GM11168 (cell line): ENCODE results near the gene SCFD2.

ENCODE experiments used
- in situ Hi-C: fragments of 300-500 bp; cut with MboI; formaldehyde crosslinking; loops from one replicate; pipeline ENCODE4 v1.12.0; 2022; ENCODE audit warnings: low sequenced_read_pairs; ENCODE audit not compliant: unreplicated experiment

The SCFD2 gene

DNA sequence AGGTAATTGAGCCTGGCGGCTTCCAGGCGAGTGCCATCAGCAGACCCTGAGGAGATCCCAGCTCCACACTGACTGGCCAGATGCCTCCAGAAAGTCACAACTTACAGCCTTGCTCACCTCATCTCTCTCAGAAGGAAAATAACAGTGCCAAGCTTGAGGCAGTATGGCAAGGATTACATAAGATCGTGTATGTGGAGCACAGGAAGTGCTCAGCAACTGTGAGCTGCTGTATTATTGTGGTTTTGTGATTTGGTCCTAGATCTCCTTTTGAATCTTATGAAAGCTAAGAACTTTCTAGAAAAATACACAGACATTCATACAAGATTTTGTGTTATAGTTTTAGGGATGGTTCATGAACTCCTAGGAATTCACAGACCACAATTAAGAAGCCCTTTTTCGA lies 489.8 kb downstream of the SCFD2 start:
- in situ Hi-C loops = no loop called here

DNA sequence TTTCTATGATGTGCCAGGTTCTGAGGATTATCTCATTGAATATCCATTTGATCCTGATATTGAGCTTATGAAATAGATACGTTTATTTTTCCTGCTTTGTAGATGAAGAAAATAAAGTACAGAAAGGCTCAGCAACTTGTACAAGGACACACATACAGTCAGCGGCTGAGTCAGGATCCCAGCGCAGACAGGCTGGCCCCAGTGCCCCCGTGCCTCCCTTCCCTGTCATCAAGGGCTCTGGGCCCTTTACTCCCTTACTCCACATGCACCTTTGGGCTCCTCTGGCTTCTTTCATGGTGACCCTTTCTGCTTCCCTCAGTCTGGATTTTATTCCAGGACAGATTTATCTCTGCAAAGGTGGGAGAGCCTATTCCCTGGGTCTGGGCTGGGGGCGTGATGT lies 490.9 kb downstream of the SCFD2 start:
- in situ Hi-C loops = no loop called here

DNA sequence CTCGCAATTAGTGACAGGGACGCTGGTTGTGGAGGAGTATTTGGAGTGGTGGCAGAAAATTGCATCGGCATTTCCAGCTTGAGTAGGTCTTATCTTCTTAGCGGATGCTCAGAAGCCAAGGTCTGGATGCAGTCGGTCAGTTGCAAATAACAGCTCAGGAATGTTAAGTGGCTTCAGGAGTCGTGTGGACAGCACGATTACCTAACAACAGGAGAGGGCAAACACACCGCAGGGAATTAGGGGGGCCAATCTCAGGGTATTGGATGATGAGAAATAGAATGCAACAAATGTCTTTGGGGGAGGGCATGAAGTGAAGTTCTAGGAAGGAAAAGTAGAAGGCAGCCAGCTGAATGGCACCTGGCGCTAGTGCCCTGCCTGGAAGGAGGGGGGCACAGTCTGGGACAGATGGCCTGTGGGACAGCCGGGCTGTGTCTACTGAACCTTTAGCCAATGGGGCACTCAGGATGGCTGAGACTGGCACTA lies 492.0 kb downstream of the SCFD2 start:
- in situ Hi-C loops = no loop called here

DNA sequence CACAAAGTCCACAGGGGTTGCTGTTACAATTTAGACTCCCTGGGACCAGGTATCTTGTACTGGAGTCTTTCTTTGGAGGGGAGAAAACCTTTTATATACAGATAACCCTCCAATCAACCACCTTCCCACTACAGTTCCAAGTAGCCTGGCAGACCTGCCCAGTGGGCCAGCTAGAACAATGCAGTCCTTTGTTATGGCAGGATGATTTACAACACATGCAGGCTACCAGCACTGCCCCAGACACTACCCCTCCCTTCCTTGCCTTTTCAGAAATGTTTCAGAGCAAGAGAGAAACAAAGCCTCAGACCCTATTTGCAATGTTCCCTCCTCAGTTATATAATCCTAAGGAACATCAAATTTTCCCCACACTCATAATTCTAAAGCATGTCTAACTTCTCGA lies 492.7 kb downstream of the SCFD2 start:
- in situ Hi-C loops = no loop called here

DNA sequence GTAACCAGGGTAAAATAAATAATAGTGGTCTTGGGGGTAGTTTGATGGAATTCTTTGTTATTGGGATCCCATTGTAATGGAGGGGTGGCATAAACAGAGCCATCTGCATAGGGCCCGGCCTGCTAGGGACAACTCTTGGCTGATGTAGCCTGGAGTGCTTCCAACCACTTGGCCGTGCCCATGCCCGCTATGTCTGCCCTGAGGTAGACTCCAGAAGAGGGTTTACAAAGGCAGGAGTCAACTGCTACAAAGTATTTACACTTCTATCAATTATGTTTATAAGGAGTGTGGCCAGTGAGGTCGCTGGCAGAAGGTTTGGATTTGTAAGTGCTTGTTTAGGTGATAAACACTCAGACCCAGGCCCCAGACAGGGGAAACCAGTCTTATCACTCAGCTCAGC lies 495.6 kb downstream of the SCFD2 start:
- in situ Hi-C loops = no loop called here

DNA sequence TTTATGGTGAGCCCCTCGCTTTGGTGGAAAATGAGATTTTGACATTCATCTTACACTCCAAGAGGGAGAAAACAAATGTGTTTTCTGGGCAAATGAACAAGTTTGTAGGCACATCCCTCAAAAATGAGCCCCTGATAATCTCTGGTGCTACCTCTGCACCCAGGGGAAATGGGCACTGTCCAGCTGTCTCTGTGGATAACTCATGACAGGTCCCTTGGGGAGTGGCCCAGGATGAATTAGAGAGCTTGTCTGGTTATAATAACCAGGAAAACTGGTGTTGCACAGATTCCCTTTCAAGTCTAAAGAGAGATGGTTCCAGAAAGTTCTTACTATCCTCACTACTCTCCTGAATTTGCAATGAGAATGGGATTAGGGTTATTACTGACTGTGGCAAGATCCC lies 496.2 kb downstream of the SCFD2 start:
- in situ Hi-C loops = loop anchor here (10.0 kb wide), 1 partner anchor 185 kb away; no protein-coding TSS in a partner anchor

DNA sequence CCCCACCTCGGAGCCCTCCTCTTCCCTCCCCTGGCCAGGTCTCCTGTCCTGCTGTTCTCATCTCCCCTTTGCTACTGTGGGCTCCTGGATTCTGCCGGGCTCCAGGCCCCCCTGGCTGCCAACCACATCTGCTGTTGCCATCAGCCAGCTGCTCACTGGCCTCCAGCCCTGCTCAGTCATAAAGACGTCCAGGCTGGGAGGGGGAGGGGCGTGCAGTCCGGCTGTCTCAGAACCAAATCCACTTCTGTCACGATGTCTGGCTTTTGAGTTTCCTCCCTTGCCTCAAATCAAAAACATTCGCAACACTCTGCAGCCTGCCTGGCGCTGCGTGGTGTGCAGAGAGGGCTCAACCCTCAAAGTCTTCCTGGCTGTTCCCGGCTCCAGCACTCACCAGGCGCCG lies 496.7 kb downstream of the SCFD2 start:
- in situ Hi-C loops = loop anchor here (10.0 kb wide), 1 partner anchor 184 kb away; no protein-coding TSS in a partner anchor

DNA sequence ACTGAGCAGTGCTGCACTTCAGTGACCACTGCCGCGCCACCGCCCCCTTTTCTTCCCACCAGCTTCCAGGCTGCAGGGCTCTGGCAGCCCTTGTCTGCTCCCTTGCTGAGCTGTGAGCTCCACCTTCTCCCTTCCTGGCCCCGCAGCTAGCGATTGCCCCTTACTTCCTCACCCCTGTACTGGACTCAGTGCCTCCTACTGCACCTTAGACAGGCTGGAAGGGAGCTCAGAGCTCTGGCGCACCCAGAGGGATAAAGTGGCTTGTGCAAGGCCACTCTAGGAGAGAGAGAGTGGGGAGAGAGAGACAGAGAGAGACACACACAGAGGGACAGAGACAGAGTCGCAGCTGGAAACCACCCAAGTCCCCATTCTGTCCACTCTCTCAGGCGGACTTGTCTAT lies 497.7 kb downstream of the SCFD2 start:
- in situ Hi-C loops = loop anchor here (10.0 kb wide), 1 partner anchor 183 kb away; no protein-coding TSS in a partner anchor

DNA sequence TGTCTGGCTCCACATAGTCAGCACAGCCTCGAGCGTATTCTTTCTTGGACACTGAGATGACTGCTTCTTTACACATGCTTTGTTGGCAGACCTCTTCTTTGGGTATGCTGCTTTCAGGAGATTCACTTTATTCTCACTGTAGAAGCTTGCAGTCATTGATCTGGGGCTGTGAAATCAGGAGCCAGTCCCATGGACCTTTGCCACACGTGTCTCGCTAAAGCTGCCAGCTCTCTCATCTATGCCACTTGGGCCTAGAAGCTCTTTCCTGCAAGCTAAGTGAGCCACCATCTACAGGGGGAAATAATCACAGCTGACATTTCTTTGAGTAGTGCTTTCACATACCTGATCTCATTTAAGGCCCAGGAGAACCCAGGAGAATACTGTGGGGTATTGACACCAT lies 498.7 kb downstream of the SCFD2 start:
- in situ Hi-C loops = loop anchor here (10.0 kb wide), 1 partner anchor 182 kb away; no protein-coding TSS in a partner anchor

DNA sequence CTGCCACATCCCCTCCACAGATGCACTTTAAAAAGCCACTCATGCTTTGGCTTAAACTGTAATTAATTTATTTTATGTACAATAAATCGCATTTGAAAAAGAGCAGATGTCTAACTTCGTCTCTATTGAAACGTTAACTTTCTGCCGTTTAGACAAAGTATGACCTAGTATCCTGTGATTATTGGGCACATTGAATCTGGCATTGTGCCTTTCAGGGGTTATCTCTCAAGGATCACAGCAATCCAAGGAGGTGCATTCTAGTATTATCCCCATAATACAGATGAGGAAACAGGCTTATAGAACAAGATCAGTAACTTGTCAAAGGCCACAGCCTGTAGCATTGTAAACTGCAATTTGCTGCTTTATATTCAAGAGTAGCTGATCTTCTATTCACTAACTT lies 499.1 kb downstream of the SCFD2 start:
- in situ Hi-C loops = loop anchor here (10.0 kb wide), 1 partner anchor 182 kb away; no protein-coding TSS in a partner anchor

DNA sequence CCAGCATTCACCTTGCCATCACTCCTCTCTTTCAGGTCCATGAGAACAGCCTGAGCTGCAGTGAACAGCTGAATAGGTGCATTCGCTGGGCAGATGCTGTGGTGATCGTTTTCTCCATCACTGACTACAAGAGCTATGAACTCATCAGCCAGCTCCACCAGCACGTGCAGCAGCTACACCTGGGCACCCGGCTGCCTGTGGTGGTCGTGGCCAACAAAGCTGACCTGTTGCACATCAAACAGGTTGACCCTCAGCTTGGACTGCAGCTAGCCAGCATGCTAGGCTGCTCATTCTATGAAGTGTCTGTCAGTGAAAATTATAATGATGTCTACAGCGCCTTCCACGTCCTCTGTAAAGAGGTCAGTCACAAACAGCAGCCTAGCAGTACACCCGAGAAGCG lies 500.6 kb downstream of the SCFD2 start:
- in situ Hi-C loops = loop anchor here (10.0 kb wide), 1 partner anchor 180 kb away; no protein-coding TSS in a partner anchor

DNA sequence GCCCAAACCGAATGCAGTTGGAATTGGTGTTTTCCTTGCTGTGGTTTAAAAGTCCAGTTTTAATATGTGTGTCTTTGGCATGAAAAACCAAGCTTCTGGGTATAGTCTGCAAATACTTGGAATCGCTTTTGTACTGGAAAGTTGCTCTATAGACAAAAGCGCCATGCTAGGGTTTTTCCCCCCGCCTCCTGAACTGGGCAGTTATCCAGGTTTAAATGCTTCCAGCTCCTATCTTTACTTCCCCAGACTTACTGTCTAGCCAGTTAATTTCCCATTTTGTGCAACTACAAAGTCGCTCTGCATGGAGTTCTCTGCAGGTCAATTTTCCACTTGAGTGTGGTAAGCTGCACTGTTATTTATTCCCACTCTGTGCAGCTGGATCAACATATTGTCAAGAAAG lies 501.1 kb downstream of the SCFD2 start:
- in situ Hi-C loops = loop anchor here (10.0 kb wide), 1 partner anchor 180 kb away; no protein-coding TSS in a partner anchor

DNA sequence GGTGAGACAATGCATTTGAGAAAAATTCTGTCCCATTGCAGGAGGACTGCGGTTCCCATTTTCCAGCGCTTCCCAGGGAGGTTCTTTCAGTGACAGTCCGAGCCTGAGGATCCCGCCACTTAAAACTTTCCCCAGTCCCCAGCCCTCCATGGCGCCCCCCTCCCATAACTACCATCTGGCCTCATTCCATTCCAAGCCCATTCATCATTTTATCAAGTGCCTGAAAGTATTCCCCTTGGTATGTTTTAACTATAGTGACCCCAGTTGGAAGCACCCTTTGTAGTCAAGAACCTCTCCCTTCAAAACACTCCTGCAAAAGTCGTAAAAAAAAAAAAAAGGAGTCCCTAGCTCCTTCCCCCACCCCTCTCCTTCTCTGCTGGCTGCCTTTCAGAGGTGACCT lies 502.5 kb downstream of the SCFD2 start:
- in situ Hi-C loops = loop anchor here (10.0 kb wide), 1 partner anchor 179 kb away; no protein-coding TSS in a partner anchor

DNA sequence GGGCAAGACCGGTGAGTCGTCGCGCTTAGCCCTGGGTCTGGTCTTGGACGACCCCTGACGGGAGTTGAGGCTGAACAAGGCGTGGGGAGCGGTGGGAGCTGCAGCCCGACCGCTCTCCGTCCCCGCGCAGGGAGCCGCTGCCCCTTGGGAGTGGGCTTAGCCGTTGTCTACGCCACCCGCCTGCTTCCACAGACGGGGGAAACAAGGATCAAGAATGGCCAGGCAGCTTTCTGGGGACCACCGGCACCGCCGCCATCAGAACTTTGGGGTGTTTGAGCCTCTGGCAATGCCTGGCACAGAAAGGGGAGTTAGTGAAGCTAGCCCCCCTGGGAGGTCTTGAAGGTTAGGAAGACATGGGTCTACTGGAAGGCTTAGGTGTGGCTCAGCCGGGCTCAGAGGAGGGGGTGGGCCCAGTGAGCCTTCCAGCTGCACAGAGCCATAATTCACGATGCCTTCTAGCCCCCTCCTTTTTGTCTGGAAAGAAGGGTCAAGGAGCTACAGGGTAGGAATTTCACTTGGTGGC lies 503.2 kb downstream of the SCFD2 start:
- in situ Hi-C loops = loop anchor here (10.0 kb wide), 1 partner anchor 178 kb away; no protein-coding TSS in a partner anchor

DNA sequence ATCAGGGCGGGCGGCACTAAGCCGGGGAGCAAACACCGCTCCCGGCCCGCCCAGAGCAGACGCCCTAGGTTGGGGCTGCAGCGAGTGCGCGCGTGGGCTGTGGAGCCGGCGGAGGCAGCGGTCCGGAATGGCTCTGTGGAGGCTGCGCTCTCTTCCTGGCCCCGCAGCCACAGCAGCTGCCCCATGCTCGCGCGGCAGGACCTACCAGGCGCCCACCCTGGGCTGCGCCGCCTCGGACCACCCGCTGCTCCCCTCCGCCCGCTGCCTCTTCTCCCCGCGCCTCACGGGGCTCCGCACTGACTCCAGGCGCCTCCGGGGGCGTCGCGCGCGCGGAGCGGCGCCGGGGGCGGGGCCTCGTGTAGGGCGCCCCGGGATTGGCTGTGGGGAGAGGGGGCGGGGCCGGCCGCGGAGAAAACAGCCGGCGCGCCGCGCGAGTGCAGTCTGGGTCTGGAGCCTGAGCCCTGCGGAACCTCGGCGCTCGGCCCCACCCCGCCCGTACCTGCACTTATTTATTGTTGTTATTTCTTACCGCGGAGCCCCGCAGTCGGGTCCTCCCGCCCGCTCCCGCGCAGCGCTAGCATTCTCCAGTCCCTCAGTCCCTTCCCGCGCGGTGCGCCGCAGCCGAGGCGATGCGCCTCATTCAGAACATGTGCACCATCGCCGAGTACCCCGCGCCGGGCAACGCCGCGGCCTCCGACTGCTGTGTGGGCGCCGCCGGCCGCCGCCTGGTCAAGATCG lies 503.8 kb downstream of the SCFD2 start, which contains the start of gene RASL11B:
Gene RASL11B (plus strand): TSS at position 439 of the 738 bp plus-strand sequence. CDS start 191 bp downstream, at position 630.
- in situ Hi-C loops = loop anchor here (10.0 kb wide), 1 partner anchor 177 kb away; no protein-coding TSS in a partner anchor

DNA sequence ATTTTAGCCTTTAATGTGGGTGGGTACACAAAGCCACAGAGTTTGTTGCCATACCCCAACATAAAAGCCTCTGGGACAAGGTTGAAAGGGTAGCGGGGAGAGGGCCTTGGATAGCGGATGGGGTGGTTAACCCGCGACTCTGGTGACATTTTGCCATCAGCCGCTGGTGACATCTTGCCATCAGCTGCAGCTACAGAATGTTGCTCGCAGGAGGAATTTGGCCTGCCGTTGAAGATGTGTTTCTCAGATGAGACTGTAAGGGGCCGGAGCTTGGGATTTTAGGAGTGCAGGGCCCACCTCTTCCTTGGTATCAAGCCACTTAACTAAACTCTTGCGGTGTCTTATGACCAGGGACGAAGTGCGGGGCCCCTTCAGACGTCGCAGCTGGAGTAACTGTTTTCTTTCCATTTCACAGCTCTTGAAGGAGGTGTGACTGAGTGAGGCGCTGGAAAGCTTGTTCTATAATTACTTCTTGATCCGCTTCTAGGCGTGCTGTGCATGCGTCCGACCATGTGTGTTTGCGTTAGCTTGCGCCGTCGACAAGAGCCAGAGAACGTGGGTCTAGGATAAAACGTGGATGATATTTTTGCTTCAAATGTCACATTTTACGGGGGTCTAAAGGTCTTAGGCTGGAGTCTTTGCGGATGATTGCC lies 504.6 kb downstream of the SCFD2 start:
- in situ Hi-C loops = loop anchor here (10.0 kb wide), 1 partner anchor 176 kb away; no protein-coding TSS in a partner anchor

DNA sequence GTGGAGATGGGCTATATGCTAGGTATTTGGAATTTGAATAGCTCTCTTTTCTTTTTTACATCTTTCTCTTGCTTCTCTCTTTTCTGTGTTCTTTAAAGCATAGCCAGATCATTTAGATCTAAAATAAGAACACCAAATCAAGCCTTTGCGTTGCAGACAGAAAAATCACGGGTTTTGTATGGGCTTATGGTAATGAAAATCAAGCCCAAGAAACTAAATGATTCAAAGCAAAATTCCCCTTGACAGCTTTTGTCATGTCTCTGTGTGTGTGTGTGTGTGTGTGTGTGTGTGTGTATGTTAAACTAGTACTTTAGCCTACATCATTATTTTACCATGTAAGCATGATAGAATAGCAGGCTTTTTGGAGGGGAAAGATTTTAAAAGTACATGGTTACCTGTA lies 505.5 kb downstream of the SCFD2 start:
- in situ Hi-C loops = loop anchor here (10.0 kb wide), 1 partner anchor 176 kb away; no protein-coding TSS in a partner anchor

DNA sequence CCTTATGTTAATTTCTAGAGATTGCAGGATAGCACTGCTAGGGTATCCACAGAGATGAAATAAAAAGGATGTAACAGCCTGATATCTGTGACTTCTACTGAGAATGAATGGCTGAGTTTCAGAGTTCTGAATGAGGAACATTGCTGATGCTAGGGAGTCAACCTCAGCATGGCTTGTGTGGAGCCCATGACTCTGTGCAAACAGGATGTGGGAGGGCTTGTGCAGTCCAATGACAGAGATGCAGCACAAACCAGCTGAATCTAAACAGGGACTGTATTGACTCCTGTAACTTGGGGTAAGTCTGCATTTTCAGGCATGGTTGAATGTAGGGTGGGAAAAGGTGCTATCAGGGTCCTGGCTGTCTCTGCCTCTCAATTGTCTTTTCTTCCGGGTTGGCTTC lies 509.1 kb downstream of the SCFD2 start:
- in situ Hi-C loops = no loop called here

DNA sequence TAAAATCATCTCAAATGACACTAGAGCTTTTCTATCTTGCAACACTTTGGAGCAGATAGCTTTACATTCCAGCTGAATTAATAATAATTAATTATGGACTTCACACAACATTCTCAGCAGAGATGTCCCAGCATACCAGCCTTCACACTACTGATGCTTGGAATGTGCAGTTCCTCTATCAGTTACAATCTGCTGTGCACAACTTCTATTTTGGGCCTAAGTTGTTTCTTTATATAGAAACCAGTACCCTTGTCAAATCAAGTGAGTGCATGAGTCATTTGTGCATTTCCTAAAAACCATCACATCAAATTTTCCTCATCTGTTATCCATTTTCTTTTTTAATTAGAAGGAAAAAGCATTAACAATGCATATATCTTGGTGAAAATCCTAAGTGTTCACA lies 512.5 kb downstream of the SCFD2 start:
- in situ Hi-C loops = no loop called here

DNA sequence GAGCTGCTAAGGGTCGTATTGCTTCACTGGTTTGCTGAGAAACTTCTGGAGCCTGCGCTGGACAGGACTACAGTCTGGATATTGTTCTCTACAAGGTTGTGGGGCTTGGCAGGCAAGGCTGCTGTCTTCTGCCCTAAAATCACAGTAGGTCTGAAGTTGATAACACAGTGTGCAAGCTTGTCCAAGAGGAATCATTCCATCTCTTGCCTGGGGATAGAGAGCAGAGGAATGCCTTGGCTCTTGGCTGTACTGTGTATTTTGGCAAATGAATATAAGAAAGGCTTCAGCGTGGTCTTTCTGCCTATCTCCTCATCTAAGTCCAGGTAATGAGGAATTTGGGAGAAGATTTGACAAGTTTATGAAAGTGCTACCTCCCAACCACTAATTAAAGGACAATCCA lies 513.1 kb downstream of the SCFD2 start:
- in situ Hi-C loops = no loop called here

DNA sequence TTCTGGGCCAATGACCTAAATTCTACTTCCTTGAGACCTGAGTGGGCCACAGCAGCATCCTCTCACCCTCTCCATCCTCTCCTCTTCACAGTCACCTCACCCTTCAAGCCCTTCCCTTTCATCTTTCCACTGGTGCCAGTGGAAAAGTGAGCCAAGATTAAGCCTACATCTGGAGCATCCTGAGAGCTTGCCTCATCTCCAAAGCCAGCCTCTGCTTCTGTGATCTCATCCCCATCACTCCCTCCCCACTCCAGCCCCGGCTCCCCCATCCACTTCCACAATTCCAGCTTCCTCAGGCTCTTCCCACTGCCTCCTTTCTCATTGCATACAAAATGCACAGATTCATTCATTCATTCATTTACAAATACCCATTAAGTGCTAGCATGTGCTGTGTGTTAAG lies 513.8 kb downstream of the SCFD2 start:
- in situ Hi-C loops = no loop called here
